Measurements from ENCODE around the gene RGS16. TPM values are rescaled to one million over a fixed set of nuclear protein-coding genes. Genes with fewer than 3 reads are reported as not detected.

The RGS16 gene
- polyA plus RNA-seq, 1 of the 3 experiments (the other 2 are of a cell fraction) = 0.79 TPM

DNA sequence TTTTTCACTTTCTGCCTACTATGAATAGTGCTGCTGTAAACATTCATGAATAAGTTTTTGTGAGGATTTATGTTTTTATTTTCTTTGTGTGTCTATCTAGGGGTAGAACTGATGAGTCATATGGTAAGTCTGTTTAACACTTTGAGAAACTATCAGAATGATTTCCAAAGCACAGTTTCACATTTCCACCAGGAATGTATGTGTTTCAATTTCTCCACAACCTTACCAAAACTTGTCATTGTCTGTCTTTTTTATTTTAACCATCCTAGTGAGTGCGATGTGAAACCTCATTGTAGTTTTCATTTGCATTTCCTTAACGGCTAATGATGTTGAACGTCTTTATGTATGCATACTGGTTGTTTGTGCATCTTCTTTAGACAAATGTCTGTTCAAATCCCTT lies 38.7 kb downstream of the RGS16 start (continued):
- TF ChIP-seq FOSL2 (IDR thresholded peaks at IDR 0.05; ENCODE audit: borderline replicate concordance, low read depth) = no peak
- TF ChIP-seq, protein P1, sequence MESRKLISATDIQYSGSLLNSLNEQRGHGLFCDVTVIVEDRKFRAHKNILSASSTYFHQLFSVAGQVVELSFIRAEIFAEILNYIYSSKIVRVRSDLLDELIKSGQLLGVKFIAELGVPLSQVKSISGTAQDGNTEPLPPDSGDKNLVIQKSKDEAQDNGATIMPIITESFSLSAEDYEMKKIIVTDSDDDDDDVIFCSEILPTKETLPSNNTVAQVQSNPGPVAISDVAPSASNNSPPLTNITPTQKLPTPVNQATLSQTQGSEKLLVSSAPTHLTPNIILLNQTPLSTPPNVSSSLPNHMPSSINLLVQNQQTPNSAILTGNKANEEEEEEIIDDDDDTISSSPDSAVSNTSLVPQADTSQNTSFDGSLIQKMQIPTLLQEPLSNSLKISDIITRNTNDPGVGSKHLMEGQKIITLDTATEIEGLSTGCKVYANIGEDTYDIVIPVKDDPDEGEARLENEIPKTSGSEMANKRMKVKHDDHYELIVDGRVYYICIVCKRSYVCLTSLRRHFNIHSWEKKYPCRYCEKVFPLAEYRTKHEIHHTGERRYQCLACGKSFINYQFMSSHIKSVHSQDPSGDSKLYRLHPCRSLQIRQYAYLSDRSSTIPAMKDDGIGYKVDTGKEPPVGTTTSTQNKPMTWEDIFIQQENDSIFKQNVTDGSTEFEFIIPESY (IDR thresholded peaks at IDR 0.05; ENCODE audit: borderline replicate concordance, low read depth) = no peak
- TF ChIP-seq SIN3A (IDR thresholded peaks at IDR 0.05; ENCODE audit: borderline replicate concordance, low read depth, low read length) = no peak

DNA sequence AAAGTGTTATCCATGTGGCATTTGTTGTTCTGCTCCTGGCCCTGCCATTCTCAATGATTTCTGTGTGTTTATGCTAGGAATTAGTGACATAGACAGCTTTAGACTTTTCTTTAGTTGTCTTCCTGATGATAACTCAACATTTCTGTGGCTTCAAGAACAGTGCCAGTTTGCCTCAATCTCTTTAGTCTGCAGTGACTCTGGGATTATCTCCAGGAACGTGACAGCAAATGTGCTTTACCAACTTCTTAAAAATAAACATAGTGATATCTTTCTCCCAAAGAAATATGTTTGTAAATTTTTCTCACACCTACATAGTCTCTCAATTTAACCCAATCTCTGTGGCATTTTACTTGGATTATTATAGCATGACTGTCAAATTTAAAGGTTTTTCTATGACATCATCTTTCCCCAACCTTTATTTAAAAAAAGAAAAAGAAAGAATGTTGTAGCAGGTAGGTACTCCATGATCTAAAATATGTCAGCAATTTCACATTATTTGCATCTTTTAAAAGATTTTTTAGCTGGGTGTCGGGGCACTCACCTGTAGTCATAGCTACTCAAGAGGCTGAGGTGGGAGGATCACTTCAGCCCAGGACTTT lies 39.7 kb downstream of the RGS16 start:
- Histone ChIP-seq H3K4me3 (ENCODE audit: low read depth in 2 of 2, low read length in 1 of 2) (no peak overlapping the region), H3K9me3 (no peaks in the 10 kb centered on the region), H3K79me2 (ENCODE audit: insufficient read depth) (no peaks in the 10 kb centered on the region), H3K27ac (ENCODE audit: low read depth in 2 of 2, low read length in 1 of 2) (no peak overlapping the region), H4K20me1 (ENCODE audit: insufficient read depth) (no peaks in the 10 kb centered on the region), H3F3A (replicated peaks; ENCODE audit: insufficient read depth) (no peaks in the 10 kb centered on the region), H2AFZ (ENCODE audit: low read depth) (no peak overlapping the region), H3K27me3 (ENCODE audit: insufficient read depth) (no peaks in the 10 kb centered on the region), H3K36me3 (replicated peaks in 1 of 2; ENCODE audit: control insufficient read depth in 1 of 2, insufficient read depth in 2 of 2, low read length in 1 of 2) (no peaks in the 10 kb centered on the region), H3K4me2 (no peak overlapping the region), H3K4me1 (ENCODE audit: control insufficient read depth in 1 of 2, insufficient read depth in 2 of 2, low read depth in 1 of 2, low read length in 1 of 2) (no peaks in the 10 kb centered on the region), H3K9ac (no peak overlapping the region), H3K9me2 (no peaks in the 10 kb centered on the region)
- DNase-seq = no peak
- WGBS (ENCODE audit: low lambda C conversion rate) = 31% methylated on average over 2 of the region's 2 CpGs
- no peak for TF ChIP-seq TCF12 (IDR thresholded peaks at IDR 0.05)
- TF ChIP-seq CHD2 (IDR thresholded peaks at IDR 0.05; ENCODE audit: low read length, partially characterized antibody) = no peak
- TF ChIP-seq RXRA (IDR thresholded peaks at IDR 0.05; ENCODE audit: borderline replicate concordance, low read depth) = no peak
- no peak for TF ChIP-seq MXI1 (IDR thresholded peaks at IDR 0.05; ENCODE audit: low read depth, low read length)
- CTCF ChIA-PET = no interaction called here
- POLR2A ChIA-PET = no interaction called here

DNA sequence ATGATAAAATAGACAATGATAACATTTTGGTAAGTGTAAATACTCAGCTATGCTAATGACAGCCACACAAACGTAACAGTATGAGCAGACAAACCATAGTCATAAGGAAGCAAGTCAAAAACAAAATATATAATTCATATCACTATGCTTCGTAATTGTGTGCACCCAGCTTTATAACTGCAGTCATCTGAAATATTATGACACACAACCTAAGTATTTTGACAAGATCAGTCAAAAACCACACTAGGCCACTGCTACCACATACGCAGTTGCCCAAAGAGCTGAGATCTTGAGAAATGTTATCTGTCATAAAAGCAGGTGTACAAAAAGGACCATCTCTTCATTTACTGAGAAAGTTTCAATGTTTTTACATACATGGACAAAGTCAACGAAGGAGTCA lies 41.1 kb downstream of the RGS16 start:
- TF ChIP-seq, protein P2, sequence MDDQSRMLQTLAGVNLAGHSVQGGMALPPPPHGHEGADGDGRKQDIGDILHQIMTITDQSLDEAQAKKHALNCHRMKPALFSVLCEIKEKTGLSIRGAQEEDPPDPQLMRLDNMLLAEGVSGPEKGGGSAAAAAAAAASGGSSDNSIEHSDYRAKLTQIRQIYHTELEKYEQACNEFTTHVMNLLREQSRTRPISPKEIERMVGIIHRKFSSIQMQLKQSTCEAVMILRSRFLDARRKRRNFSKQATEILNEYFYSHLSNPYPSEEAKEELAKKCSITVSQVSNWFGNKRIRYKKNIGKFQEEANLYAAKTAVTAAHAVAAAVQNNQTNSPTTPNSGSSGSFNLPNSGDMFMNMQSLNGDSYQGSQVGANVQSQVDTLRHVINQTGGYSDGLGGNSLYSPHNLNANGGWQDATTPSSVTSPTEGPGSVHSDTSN (IDR thresholded peaks at IDR 0.05) = no peak
- TF ChIP-seq EP300 (IDR thresholded peaks at IDR 0.05; ENCODE audit: borderline replicate concordance in 1 of 2, low read depth in 1 of 2, low read length in 1 of 2) = no peak
- TF ChIP-seq RXRA (IDR thresholded peaks at IDR 0.05; ENCODE audit: borderline replicate concordance, low read depth) = no peak
- no peak for TF ChIP-seq FOXJ3 (CRISPR knock-in tag; IDR thresholded peaks at IDR 0.05)
- TF ChIP-seq, protein P3, sequence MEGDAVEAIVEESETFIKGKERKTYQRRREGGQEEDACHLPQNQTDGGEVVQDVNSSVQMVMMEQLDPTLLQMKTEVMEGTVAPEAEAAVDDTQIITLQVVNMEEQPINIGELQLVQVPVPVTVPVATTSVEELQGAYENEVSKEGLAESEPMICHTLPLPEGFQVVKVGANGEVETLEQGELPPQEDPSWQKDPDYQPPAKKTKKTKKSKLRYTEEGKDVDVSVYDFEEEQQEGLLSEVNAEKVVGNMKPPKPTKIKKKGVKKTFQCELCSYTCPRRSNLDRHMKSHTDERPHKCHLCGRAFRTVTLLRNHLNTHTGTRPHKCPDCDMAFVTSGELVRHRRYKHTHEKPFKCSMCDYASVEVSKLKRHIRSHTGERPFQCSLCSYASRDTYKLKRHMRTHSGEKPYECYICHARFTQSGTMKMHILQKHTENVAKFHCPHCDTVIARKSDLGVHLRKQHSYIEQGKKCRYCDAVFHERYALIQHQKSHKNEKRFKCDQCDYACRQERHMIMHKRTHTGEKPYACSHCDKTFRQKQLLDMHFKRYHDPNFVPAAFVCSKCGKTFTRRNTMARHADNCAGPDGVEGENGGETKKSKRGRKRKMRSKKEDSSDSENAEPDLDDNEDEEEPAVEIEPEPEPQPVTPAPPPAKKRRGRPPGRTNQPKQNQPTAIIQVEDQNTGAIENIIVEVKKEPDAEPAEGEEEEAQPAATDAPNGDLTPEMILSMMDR (IDR thresholded peaks at IDR 0.05) = no peak
- no peak for TF ChIP-seq FOXM1 (IDR thresholded peaks at IDR 0.05; ENCODE audit: low read depth)
- no peak for TF ChIP-seq POLR2AphosphoS5 (IDR thresholded peaks at IDR 0.05; ENCODE audit: low read depth, low read length)
- TF ChIP-seq GABPA (IDR thresholded peaks at IDR 0.05; ENCODE audit: low read depth) = no peak
- TF ChIP-seq, protein P4, sequence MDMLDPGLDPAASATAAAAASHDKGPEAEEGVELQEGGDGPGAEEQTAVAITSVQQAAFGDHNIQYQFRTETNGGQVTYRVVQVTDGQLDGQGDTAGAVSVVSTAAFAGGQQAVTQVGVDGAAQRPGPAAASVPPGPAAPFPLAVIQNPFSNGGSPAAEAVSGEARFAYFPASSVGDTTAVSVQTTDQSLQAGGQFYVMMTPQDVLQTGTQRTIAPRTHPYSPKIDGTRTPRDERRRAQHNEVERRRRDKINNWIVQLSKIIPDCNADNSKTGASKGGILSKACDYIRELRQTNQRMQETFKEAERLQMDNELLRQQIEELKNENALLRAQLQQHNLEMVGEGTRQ (IDR thresholded peaks at IDR 0.05; ENCODE audit: borderline replicate concordance, low read depth, low read length) = no peak
- H3K27ac ChIP-seq (ENCODE audit: low read depth in 2 of 2, low read length in 1 of 2) = no peak overlapping the region
- H4K20me1 ChIP-seq (ENCODE audit: insufficient read depth) = no peaks in the 10 kb centered on the region

More for the DNA sequence above, 41.1 kb downstream of the RGS16 start:
- Histone ChIP-seq H3K9me2 (no peaks in the 10 kb centered on the region), H3K4me2 (no peak overlapping the region), H3K27me3 (ENCODE audit: insufficient read depth) (no peaks in the 10 kb centered on the region), H3K9me3 (no peaks in the 10 kb centered on the region), H3K9ac (no peak overlapping the region), H3K79me2 (ENCODE audit: insufficient read depth) (no peaks in the 10 kb centered on the region), H3K4me3 (ENCODE audit: low read depth in 2 of 2, low read length in 1 of 2) (no peak overlapping the region), H3K4me1 (ENCODE audit: control insufficient read depth in 1 of 2, insufficient read depth in 2 of 2, low read depth in 1 of 2, low read length in 1 of 2) (no peaks in the 10 kb centered on the region), H3K36me3 (replicated peaks in 1 of 2; ENCODE audit: control insufficient read depth in 1 of 2, insufficient read depth in 2 of 2, low read length in 1 of 2) (no peaks in the 10 kb centered on the region), H2AFZ (ENCODE audit: low read depth) (no peak overlapping the region), H3F3A (replicated peaks; ENCODE audit: insufficient read depth) (no peaks in the 10 kb centered on the region)
- ChIA-PET POLR2A (no interaction called here), CTCF (interaction anchor here (0.6 to 0.9 kb wide), 2 partner anchors 224 to 1487 kb away, joined by 3 read pairs; no protein-coding TSS in a partner anchor)
- WGBS (ENCODE audit: low lambda C conversion rate) = 31% methylated on average over 4 of the region's 4 CpGs
- no peak for DNase-seq
